Activated CD4-positive, alpha-beta memory T cell treated with anti-CD3 and anti-CD28 coated beads, Interleukin-2, amount 10 ng/mL, durations not matched to agents 7 days and 5 days (primary cell): Measurements from ENCODE around the gene KIF21B. TPM values are rescaled to one million over a fixed set of nuclear protein-coding genes. Genes with fewer than 3 reads are reported as not detected.
"Not testable (repeated sequence)": the region's sequence is repeated elsewhere in the genome, so short reads cannot be mapped to it uniquely, and the experiment has no call there.

ENCODE experiments used
- CTCF ChIA-PET: fragments of 350-600 bp; sonication (Branson Sonifier 250); formaldehyde crosslinking; loops from one replicate; lab custom pipeline; 2021; ENCODE audit warnings: antibody characterized with exemption, inconsistent platforms; lab: Charles Lee
- POLR2A ChIA-PET: fragments of 350-600 bp; sonication (Branson Sonifier 250); formaldehyde crosslinking; loops from one replicate; lab custom pipeline; 2021; ENCODE audit warnings: antibody characterized with exemption; lab: Charles Lee
- DNase-seq: peaks from one replicate; pipeline ENCODE4 v3.0.0-alpha.2; 2020
- H3K27ac Mint-ChIP-seq: one replicate; pipeline ENCODE4 v1.8.0; 2021; ENCODE audit warnings: mild to moderate bottlenecking, mixed read lengths
- H3K27me3 Mint-ChIP-seq: one replicate; pipeline ENCODE4 v1.8.0; 2021; ENCODE audit warnings: mixed read lengths
- H3K36me3 Mint-ChIP-seq: one replicate; pipeline ENCODE4 v1.8.0; 2021; ENCODE audit warnings: low read depth, mixed read lengths
- H3K4me1 Mint-ChIP-seq: one replicate; pipeline ENCODE4 v1.8.0; 2021; ENCODE audit warnings: mixed read lengths
- H3K4me3 Mint-ChIP-seq: one replicate; pipeline ENCODE4 v1.8.0; 2021; ENCODE audit warnings: mild to moderate bottlenecking, mixed read lengths
- H3K9me3 Mint-ChIP-seq: one replicate; pipeline ENCODE4 v1.8.0; 2021; ENCODE audit warnings: mixed read lengths
- total RNA-seq, 2 experiments: library from RNA; stranded (reverse); gene quantifications; one replicate each; pipeline ENCODE4 v1.2.3, GENCODE V29; 2021

Gene KIF21B
- total RNA-seq, 2 experiments from 2014 or later = 175 to 180 TPM

DNA sequence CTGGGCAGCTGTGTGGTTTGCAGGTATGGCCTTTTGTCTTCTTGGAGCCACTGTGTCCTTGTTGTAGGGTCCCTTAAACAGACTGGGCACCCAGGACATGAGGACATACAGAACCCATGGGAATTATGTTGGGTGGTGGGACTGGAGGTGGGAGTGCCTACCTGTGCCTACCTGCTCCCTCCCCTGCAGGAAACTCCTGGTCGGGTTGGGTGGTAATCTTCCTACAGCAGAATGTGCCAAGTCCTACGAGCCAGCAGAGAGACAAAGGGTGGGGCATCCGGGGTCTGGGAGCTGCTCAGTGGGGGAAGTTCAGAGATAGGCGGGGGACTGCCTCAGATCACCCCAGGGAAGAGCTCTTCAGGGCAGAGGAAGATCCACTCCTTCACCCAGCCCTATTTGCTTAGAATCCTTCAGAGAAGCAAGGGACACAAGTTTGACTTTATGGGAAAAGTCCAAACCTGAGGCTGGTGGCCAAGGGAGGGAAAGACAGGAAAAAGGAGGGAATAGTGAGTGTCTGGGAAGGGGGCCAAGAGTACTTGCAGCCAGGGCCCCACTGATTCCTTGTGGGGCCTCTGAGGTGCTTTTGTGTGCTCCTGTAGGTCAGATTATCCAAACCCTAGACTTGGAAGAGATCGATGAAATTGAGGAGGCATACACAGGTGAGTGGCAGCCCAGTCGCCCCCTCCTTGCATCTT lies 58.3 kb downstream of the KIF21B start:
- ChIA-PET POLR2A (interaction anchor here (0.9 kb wide), 1 partner anchor 12 kb away, joined by 3 read pairs; no protein-coding TSS in a partner anchor), CTCF (no interaction called here)
- Mint-ChIP-seq H3K4me1 (no peaks in the 10 kb centered on the region), H3K27me3 (peaks cover 7% of the 10 kb centered on the region), H3K4me3 (no peak overlapping the region), H3K27ac (no peak overlapping the region), H3K9me3 (no peaks in the 10 kb centered on the region), H3K36me3 (peaks cover 18% of the 10 kb centered on the region)
- DNase-seq = no peak

DNA sequence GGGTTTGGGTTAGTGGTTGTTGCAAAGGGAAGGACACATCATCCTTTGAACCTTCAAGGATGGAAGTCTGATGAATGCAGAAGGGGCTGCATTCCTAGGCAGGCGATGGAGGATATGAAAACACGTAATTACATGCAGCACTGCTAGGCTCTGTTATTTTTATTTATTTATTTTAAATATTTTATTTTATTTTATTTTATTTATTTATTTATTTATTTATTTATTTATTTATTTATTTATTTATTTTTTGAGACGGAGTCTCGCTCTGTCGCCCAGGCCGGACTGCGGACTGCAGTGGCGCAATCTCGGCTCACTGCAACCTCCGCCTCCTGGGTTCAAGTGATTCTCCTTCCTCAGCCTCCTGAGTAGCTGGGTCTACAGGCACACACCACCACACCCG lies 59.6 kb downstream of the KIF21B start:
- H3K9me3 Mint-ChIP-seq, H3K4me1 Mint-ChIP-seq, H3K27me3 Mint-ChIP-seq: not testable (repeated sequence)

DNA sequence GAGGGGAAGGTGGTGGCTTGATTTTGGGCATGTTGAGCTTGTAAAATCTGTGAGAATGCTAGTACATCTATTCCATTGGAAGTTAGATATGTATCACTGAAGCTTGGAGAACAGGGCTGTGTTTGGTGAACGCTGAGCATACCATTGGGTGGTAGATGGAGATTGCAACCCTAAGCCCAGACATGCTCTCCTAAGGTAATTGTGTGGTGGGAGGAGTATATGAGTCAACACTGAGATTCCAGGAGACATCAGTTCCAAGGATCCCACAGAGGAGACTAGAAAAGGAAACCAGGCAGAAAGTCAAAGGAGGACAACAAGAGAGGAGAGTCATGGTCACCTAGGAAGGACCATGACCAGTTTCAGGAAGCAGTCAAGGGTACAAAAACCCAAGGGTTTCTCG lies 60.4 kb downstream of the KIF21B start:
- CTCF ChIA-PET = interaction anchor here (1.1 to 1.4 kb wide), 2 partner anchors 9 to 17 kb away, joined by 4 to 6 read pairs; no protein-coding TSS in a partner anchor
- H3K4me1 Mint-ChIP-seq = no peaks in the 10 kb centered on the region
- no peak overlapping the region for H3K27ac Mint-ChIP-seq
- peaks cover 12% of the 10 kb centered on the region for H3K27me3 Mint-ChIP-seq
- no peak for DNase-seq
- H3K9me3 Mint-ChIP-seq = no peaks in the 10 kb centered on the region
- H3K4me3 Mint-ChIP-seq = no peak overlapping the region
- POLR2A ChIA-PET = interaction anchor here (1.1 to 1.3 kb wide), 3 partner anchors 9 to 45 kb away, joined by 3 to 7 read pairs (median 3); no protein-coding TSS in a partner anchor
- peaks cover 3% of the 10 kb centered on the region for H3K36me3 Mint-ChIP-seq

More for the DNA sequence above, 59.6 kb downstream of the KIF21B start:
- DNase-seq, H3K36me3 Mint-ChIP-seq, CTCF ChIA-PET, H3K4me3 Mint-ChIP-seq: not testable (repeated sequence)
- POLR2A ChIA-PET = interaction anchor here (1.1 kb wide), 1 partner anchor 45 kb away, joined by 3 read pairs; no protein-coding TSS in a partner anchor
- peak overlapping the region; percentile 26 for H3K27ac Mint-ChIP-seq

DNA sequence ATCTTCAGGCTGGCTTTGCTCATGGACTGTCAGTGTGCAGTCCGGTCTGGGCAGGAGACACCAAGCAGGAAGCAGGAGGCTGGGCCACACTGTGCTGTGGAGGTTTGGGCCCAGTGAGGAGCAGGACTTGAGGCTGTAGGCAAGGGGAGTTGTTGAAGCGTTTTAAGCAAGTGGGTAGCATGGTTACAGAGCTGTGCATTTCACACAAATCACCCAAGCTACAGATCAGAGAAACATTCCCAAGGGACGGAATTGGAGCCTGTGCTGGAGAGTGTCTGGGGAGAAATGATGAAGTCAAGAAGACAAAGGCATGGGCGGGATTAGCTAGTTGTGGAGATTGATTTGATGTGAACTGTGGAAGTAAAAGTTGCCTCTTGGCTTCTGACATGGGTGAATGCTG lies 60.9 kb downstream of the KIF21B start:
- ChIA-PET CTCF (interaction anchor here (1.1 to 1.4 kb wide), 2 partner anchors 9 to 17 kb away, joined by 4 to 6 read pairs; no protein-coding TSS in a partner anchor), POLR2A (interaction anchor here (1.1 to 1.3 kb wide), 3 partner anchors 10 to 44 kb away, joined by 3 to 7 read pairs (median 3); no protein-coding TSS in a partner anchor)
- DNase-seq = no peak
- Mint-ChIP-seq H3K4me3 (no peak overlapping the region), H3K27ac (no peak overlapping the region), H3K36me3 (peaks cover 3% of the 10 kb centered on the region), H3K4me1 (no peaks in the 10 kb centered on the region), H3K27me3 (peaks cover 13% of the 10 kb centered on the region), H3K9me3 (no peaks in the 10 kb centered on the region)

DNA sequence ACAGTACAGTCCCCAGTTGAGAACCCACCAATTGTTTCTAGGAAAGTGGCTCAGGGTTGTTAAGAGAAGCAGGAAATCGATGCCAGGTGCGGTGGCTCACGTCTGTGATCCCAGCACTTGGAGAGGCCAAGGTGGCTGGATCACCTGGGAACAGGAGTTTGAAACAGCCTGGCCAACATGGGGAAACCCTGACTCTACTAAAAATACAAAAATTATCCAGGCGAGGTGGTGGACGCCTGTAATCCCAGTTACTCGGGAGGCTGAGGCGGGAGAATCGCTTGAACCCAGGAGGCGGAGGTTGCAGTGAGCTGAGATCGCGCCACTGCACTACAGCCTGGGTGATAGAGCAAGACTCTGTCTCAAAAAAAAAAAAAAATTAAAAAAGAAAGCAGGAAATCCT lies 61.4 kb downstream of the KIF21B start:
- ChIA-PET POLR2A (interaction anchor here (1.3 kb wide), 2 partner anchors 10 to 17 kb away, joined by 3 to 7 read pairs; no protein-coding TSS in a partner anchor), CTCF (interaction anchor here (1.4 kb wide), 1 partner anchor 10 kb away, joined by 6 read pairs; no protein-coding TSS in a partner anchor)
- H3K9me3 Mint-ChIP-seq, H3K27ac Mint-ChIP-seq, DNase-seq, H3K4me1 Mint-ChIP-seq, H3K4me3 Mint-ChIP-seq, H3K36me3 Mint-ChIP-seq: not testable (repeated sequence)
- peaks cover 13% of the 10 kb centered on the region for H3K27me3 Mint-ChIP-seq

DNA sequence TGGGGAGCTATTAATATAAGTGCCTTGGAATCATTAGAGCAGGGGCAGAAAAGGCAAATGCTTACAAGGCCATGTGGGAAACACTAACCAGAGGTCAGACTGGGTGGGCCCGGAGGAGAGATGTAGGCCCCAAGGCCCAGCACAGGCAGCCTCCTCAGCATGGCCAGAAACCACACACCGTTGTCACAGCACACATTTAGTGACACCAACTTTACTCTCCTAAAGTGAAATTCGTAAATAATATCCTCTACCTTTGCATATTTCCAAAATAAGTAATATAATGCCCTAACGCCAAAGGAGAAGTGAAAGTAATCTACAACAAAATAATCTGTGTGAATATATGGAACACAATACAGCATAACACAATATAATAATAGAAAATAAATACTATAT lies 62.6 kb downstream of the KIF21B start:
- H3K9me3 Mint-ChIP-seq = no peaks in the 10 kb centered on the region
- ChIA-PET POLR2A (no interaction called here), CTCF (no interaction called here)
- H3K4me1 Mint-ChIP-seq = no peaks in the 10 kb centered on the region
- no peak for DNase-seq
- no peak overlapping the region for H3K27ac Mint-ChIP-seq
- H3K27me3 Mint-ChIP-seq = peaks cover 13% of the 10 kb centered on the region
- H3K4me3 Mint-ChIP-seq = no peak overlapping the region
- no peaks in the 10 kb centered on the region for H3K36me3 Mint-ChIP-seq

DNA sequence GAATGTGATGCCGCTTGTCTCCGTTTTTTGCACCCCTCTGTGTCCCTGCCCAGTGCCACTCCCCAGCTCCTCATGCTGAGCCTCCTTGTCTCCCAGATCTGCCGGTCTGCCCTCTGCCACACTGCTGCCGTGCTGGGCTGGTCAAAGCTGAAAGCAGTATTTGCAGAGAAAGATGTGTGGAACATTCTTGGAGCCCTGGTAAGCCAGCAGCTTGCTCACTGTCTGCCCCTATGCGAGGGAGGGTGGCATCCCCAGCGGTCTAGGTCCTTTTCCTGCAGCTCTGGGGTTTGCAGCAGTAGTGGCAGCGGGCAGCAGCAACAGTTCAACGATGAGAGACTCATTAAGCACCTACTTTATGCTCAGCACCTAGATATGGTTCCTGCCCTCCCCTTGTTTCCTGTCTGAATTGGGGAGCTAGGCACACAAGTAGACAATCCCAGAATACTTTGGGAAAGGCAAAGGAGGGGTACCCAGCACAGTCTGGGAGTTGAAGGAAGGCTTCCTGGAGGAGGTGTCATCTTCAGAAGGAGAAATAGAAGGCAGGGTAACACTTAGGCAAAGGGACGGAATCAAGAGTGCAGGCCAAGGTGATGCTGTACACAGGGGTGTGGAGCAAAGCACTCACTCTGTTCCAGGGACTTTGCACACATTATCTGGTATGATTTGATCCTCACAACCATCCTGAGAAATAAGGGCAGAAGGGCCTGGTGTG lies 63.1 kb downstream of the KIF21B start:
- Mint-ChIP-seq H3K4me1 (no peaks in the 10 kb centered on the region), H3K9me3 (no peaks in the 10 kb centered on the region), H3K4me3 (no peak overlapping the region), H3K27me3 (peaks cover 17% of the 10 kb centered on the region), H3K27ac (no peak overlapping the region), H3K36me3 (no peaks in the 10 kb centered on the region)
- ChIA-PET CTCF (no interaction called here), POLR2A (no interaction called here)
- DNase-seq = no peak

DNA sequence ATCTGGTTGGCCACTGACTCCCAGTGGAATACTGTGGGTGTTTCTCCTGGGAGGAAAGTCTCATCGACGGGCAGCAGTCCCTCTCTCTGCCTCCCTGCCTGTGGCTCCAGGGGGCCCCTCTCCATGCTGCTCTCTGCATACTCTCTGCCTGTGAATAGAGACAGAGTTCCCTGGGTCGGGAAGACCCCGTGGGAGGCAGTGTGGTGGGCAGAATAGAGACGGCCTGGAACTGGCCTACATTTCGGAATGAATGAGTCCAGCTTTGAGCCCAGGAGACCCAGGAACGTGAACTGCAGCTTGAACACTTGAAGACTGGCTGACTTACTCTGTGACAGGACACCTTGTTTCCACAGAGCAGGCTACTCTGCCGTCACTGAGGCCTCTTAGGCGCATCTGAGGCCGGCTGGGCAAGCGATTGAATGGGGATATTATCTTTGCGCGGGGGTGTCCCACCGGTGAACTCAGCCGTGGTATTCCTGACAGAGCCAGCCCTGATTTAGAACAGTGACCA lies 64.0 kb downstream of the KIF21B start:
- H3K36me3 Mint-ChIP-seq = no peaks in the 10 kb centered on the region
- POLR2A ChIA-PET = no interaction called here
- no peaks in the 10 kb centered on the region for H3K9me3 Mint-ChIP-seq
- DNase-seq = no peak
- H3K4me3 Mint-ChIP-seq = no peak overlapping the region
- H3K27me3 Mint-ChIP-seq = peaks cover 17% of the 10 kb centered on the region
- no peaks in the 10 kb centered on the region for H3K4me1 Mint-ChIP-seq
- CTCF ChIA-PET = no interaction called here
- no peak overlapping the region for H3K27ac Mint-ChIP-seq

DNA sequence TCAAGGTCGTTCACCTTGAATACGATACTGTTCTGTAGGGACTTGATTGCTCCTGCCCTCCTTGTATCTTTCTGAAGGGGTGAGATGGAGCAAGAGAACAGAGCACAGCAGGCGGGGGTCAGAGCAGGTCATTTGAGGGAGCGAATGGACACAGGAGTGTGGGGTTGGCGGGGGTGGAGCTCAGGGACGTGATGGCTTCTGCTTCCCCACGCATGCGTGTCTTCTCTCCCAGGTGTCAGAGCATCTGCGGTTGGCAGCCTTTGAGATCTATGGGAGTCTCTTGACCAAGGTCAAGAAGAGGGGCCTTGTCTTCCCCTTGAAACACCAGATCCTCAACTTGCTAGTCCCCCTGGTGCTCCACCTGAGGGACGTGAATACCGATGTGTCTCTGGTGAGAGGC lies 64.9 kb downstream of the KIF21B start:
- POLR2A ChIA-PET = no interaction called here
- CTCF ChIA-PET = no interaction called here

DNA sequence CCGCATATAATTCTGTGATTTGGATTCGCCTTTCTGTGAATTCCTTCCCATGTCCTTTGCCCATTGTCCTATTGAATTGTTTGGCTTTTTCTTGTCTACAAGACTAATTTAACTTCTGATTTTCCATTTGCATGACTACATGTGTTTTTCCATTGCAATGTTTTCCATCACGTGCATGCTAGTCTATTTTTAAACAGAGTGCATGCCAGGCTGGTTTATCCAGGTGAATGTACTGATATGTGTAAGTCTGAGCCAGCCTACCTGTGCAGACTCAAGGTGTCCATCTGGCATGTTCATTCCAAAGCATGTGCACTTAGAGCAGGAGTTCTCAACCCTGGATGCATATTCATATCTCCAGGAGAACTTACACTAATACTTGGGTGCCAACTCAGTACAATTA lies 69.1 kb downstream of the KIF21B start:
- CTCF ChIA-PET = interaction anchor here (0.9 to 1.4 kb wide), 2 partner anchors 17 to 26 kb away, joined by 3 read pairs; no protein-coding TSS in a partner anchor

More for the DNA sequence above, 64.9 kb downstream of the KIF21B start:
- H3K4me1 Mint-ChIP-seq = no peaks in the 10 kb centered on the region
- no peak overlapping the region for H3K27ac Mint-ChIP-seq
- no peaks in the 10 kb centered on the region for H3K9me3 Mint-ChIP-seq
- no peak for DNase-seq
- no peak overlapping the region for H3K4me3 Mint-ChIP-seq
- H3K36me3 Mint-ChIP-seq = no peaks in the 10 kb centered on the region
- peaks cover 20% of the 10 kb centered on the region for H3K27me3 Mint-ChIP-seq

DNA sequence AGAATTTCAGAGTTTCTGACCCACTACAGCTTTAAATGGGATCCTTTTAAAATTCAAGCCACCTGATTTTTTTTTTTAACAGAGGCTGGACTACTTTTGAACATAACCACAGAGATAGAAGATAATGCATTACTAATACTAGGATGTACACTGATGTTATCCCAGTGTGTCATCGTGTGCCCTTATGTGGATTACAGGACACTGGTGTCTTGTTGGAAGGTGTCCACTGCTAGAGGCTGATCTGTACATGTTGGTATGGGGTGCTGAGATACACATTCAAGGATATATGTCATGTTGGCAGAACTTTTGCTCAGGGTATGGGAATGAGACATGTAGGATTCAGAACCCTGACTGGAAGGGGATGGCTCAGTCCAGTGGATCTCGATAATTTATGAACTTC lies 72.5 kb downstream of the KIF21B start:
- Mint-ChIP-seq H3K36me3 (no peaks in the 10 kb centered on the region), H3K27ac (no peak overlapping the region), H3K4me1 (no peaks in the 10 kb centered on the region), H3K9me3 (peaks cover 7% of the 10 kb centered on the region), H3K27me3 (peaks cover 17% of the 10 kb centered on the region), H3K4me3 (no peak overlapping the region)
- ChIA-PET POLR2A (no interaction called here), CTCF (no interaction called here)
- no peak for DNase-seq

More for the DNA sequence above, 69.1 kb downstream of the KIF21B start:
- Mint-ChIP-seq H3K4me1 (no peaks in the 10 kb centered on the region), H3K36me3 (no peaks in the 10 kb centered on the region), H3K27ac (no peak overlapping the region), H3K4me3 (no peak overlapping the region), H3K9me3 (no peaks in the 10 kb centered on the region), H3K27me3 (peaks cover 13% of the 10 kb centered on the region)
- POLR2A ChIA-PET = no interaction called here
- no peak for DNase-seq

DNA sequence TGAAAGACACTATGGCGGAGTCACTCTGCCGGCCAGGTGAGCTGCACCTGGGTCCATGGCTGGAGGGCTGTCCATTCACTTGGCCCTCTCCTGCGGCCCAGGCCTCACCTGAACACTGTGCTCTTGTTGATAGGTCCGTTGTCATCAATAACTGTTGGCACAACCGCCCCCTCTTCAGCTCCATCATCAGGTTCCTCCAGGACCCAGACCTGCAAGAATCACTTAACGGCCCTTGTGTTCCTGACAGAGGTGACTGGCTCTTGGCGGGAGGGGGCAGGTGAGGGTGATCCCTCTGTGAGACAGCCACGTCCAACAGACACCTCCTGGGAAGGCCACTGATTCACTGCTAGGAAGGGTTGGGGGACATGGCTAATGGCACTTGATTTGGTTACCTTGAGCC lies 73.9 kb downstream of the KIF21B start:
- ChIA-PET CTCF (no interaction called here), POLR2A (no interaction called here)
- no peak overlapping the region for H3K27ac Mint-ChIP-seq
- no peaks in the 10 kb centered on the region for H3K36me3 Mint-ChIP-seq
- no peaks in the 10 kb centered on the region for H3K4me1 Mint-ChIP-seq
- peaks cover 22% of the 10 kb centered on the region for H3K27me3 Mint-ChIP-seq
- no peak for DNase-seq
- no peak overlapping the region for H3K4me3 Mint-ChIP-seq
- peaks cover 7% of the 10 kb centered on the region for H3K9me3 Mint-ChIP-seq

DNA sequence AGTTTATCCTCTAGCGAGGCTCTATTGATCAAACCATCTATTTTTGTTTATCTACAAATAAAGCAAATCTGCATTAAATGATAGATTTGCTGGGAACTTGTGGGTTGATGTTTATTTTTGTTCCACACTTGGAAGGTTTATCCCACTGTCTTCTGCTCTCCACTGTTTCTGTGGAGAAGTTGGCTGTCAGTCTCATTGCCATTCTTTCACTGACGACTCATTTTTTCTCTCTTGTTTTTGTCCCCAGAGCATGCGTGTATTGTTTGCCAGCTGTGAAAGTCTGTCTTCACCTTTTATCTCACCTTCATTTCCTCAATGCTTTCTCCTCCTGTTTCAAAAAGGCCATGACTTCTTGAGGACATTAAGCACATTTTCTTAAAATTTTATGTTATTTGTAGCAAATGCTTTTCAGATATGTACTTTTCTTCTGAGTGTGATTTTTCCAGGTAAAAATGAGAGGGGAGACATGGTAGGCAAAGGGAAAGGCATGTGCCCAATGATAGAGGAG lies 76.4 kb downstream of the KIF21B start:
- DNase-seq = no peak
- Mint-ChIP-seq H3K27me3 (peaks cover 24% of the 10 kb centered on the region), H3K27ac (no peak overlapping the region), H3K4me3 (no peak overlapping the region), H3K9me3 (peaks cover 7% of the 10 kb centered on the region), H3K4me1 (no peaks in the 10 kb centered on the region), H3K36me3 (peaks cover 1% of the 10 kb centered on the region)
- POLR2A ChIA-PET = no interaction called here
- CTCF ChIA-PET = interaction anchor here (1.0 kb wide), 1 partner anchor 25 kb away, joined by 3 read pairs; no protein-coding TSS in a partner anchor
